Prostate gland (tissue), 2 donors: ENCODE data around the gene TTC33.

Experiments
- CTCF ChIP-seq, 4 experiments: fragments of 200-600 bp in 2 of 4; fragments of 450-650 bp in 2 of 4; sonication (generic) in 2 of 4; IDR thresholded peaks; 1 replicate in 3 of 4; 2 replicates in 1 of 4; pipeline ENCODE4 v1.5.1; 2016 to 2019; ENCODE audit warnings: antibody characterized with exemption in 4 of 4, mild to moderate bottlenecking in 2 of 4, moderate library complexity in 2 of 4
- POLR2A ChIP-seq: fragments of 450-650 bp; IDR thresholded peaks from one replicate; pipeline ENCODE4 v1.6.1; 2016; ENCODE audit warnings: antibody characterized with exemption, mild to moderate bottlenecking

- TF ChIP-seq CTCF (IDR thresholded peaks at IDR 0.05) = peak; percentile 69 to 82 (median 76)
- TF ChIP-seq POLR2A = peak; percentile 44
Measured at GRCh38 chr5:40798012-40798800, 42.4 kb upstream of the TTC33 start, which contains the start of gene PRKAA1.
